Fibroblast of the aortic adventitia (primary cell): ENCODE results near the gene CAND2. TPM values are rescaled to one million over a fixed set of nuclear protein-coding genes. Genes with fewer than 3 reads are reported as not detected.
A peak's percentile ranks its signal among the peaks of the same experiment; 100 is the strongest.
"Not testable (repeated sequence)": the region's sequence is repeated elsewhere in the genome, so short reads cannot be mapped to it uniquely, and the experiment has no call there.

ENCODE experiments used
- DNase-seq: peaks from one replicate; pipeline ENCODE4 v3.0.0-alpha.2; 2010; ENCODE audit warnings: low read depth
- H3K4me3 ChIP-seq: 2 replicates; pipeline ENCODE4 v1.5.1; 2011; ENCODE audit warnings: low read depth, mild to moderate bottlenecking, control low read depth, low read length, moderate library complexity
- CTCF ChIP-seq: IDR thresholded peaks from 2 replicates; pipeline ENCODE4 v1.5.1; 2011; ENCODE audit warnings: mild to moderate bottlenecking, low read length, control low read depth, inconsistent platforms; ENCODE audit not compliant: insufficient read depth
- total RNA-seq: library from RNA; depleted of rRNA; stranded (reverse); fragments of >200 nt; gene quantifications from 2 replicates; pipeline ENCODE4 v1.2.3, GENCODE V29; 2012; ENCODE audit warnings: low replicate concordance

CAND2 gene
- total RNA-seq, 1 donor: 6.1 TPM

- no peak overlapping the region for H3K4me3 ChIP-seq
- TF ChIP-seq CTCF: no peak
- DNase-seq: no peak
Observed at GRCh38 chr3:12777171-12777570, 19.3 kb upstream of the CAND2 start.

GRCh38 chr3:12780751-12781150, 15.7 kb upstream of the CAND2 start:
- no peak overlapping the region for H3K4me3 ChIP-seq
- TF ChIP-seq CTCF: no peak
- DNase-seq: no peak

GRCh38 chr3:12782172-12782815, 14.2 kb upstream of the CAND2 start:
- no peak overlapping the region for H3K4me3 ChIP-seq
- DNase-seq: peak; percentile 47
- no peak for TF ChIP-seq CTCF

- DNase-seq: no peak
- no peak overlapping the region for H3K4me3 ChIP-seq
- no peak for TF ChIP-seq CTCF
Observed at GRCh38 chr3:12785096-12785495, 11.4 kb upstream of the CAND2 start.

GRCh38 chr3:12787346-12787745, 9.1 kb upstream of the CAND2 start:
- TF ChIP-seq CTCF: peak; percentile 50
- peak; percentile 33 for DNase-seq
- not testable (repeated sequence) for H3K4me3 ChIP-seq

- H3K4me3 ChIP-seq, DNase-seq: not testable (repeated sequence)
Observed at GRCh38 chr3:12787967-12788690, 8.4 kb upstream of the CAND2 start.

GRCh38 chr3:12791430-12791829, 5.0 kb upstream of the CAND2 start:
- DNase-seq: no peak
- TF ChIP-seq CTCF: no peak
- no peak overlapping the region for H3K4me3 ChIP-seq
